ENCODE results near the gene ENPP1. TPM values are rescaled to one million over a fixed set of nuclear protein-coding genes. Genes with fewer than 3 reads are reported as not detected.

ENPP1 gene
- total RNA-seq, 2 experiments from 2014 or later, result 0.15 to 0.47 TPM

DNA sequence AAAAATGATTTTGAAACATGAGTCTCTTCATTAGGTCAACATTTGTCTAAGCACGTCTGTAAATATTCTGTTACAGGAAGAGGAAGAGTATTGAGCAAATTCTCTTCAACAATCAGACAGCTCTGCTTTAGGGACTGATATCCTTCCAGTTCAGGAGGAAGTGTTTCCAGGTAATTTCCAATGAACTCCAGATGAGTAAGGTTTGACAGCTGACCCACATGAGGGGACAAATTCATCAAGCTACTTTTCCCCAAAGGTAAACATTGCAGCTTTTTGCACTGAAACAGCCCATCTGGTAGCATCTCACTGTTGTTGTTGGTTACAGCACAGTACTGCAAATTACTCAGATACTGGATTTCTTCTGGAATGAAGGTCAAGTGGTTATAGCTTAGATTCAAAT is 18.1 kb downstream of the ENPP1 start:
- DNase-seq, result no peak
- CTCF ChIA-PET, result no interaction called here

DNA sequence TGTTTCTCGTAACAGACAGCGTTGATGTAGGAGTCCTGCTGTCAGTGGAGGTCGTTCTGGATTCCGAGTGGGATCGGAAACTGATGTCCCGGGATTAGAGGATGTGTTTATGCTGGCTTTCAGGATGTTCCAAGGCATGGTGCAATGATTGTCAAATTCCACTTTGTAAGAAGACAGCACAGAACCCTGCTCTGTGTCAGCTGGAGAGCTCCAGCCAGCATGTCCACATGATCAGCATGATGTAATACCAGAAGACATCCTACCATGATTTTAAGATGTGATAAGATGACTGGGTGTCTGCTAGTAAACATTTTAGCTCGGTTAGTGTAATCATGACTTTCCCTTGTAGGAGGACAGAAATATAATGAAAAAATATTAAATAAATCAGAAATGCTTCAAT is 20.3 kb downstream of the ENPP1 start:
- Mint-ChIP-seq H3K9me3 (ENCODE audit: low read depth) (no peaks in the 10 kb centered on the region), H3K36me3 (no peaks in the 10 kb centered on the region), H3K27me3 (peaks cover 21% of the 10 kb centered on the region), H3K4me1 (no peaks in the 10 kb centered on the region), H3K27ac (no peak overlapping the region), H3K4me3 (no peak overlapping the region)
- CTCF ChIA-PET, result no interaction called here
- DNase-seq, result no peak
- no peak for ATAC-seq

More for the DNA sequence above, 18.1 kb downstream of the ENPP1 start:
- H3K4me1 Mint-ChIP-seq, result no peaks in the 10 kb centered on the region
- no peaks in the 10 kb centered on the region for H3K9me3 Mint-ChIP-seq (ENCODE audit: low read depth)
- H3K27ac Mint-ChIP-seq, result no peak overlapping the region
- peaks cover 23% of the 10 kb centered on the region for H3K27me3 Mint-ChIP-seq
- no peak overlapping the region for H3K4me3 Mint-ChIP-seq
- no peak for ATAC-seq
- no peaks in the 10 kb centered on the region for H3K36me3 Mint-ChIP-seq

- DNase-seq, result no peak
These were observed 21.1 kb downstream of the ENPP1 start for GRCh38 chr6:131828951-131829350.

DNA sequence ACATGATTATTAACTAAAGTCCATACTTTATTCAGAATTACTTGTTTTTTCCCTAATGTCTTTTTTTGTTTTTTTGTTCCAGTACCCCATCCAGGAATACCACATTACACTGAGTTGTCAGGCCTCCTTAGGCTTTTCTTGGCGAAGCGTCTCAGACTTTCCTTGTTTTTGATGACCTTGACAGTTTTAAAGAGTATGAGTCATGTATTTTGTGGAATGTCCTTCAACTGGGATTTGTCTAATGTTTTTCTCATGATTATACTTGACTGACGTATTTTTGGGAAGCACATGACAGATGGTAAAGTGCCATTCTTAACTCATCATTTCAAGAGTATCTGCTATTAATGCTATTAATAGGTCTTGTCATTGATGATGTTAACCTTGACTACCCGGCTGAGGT is 23.6 kb downstream of the ENPP1 start:
- Mint-ChIP-seq H3K4me3 (no peak overlapping the region), H3K9me3 (ENCODE audit: low read depth) (no peaks in the 10 kb centered on the region), H3K27ac (no peak overlapping the region), H3K4me1 (no peaks in the 10 kb centered on the region), H3K27me3 (peaks cover 30% of the 10 kb centered on the region), H3K36me3 (no peaks in the 10 kb centered on the region)
- CTCF ChIA-PET, result no interaction called here
- ATAC-seq, result no peak
- no peak for DNase-seq

More at GRCh38 chr6:131828951-131829350, 21.1 kb downstream of the ENPP1 start:
- H3K4me1 Mint-ChIP-seq, result no peaks in the 10 kb centered on the region
- CTCF ChIA-PET, result no interaction called here
- H3K36me3 Mint-ChIP-seq, result no peaks in the 10 kb centered on the region
- H3K27me3 Mint-ChIP-seq, result peaks cover 28% of the 10 kb centered on the region
- no peaks in the 10 kb centered on the region for H3K9me3 Mint-ChIP-seq (ENCODE audit: low read depth)
- no peak overlapping the region for H3K27ac Mint-ChIP-seq
- no peak overlapping the region for H3K4me3 Mint-ChIP-seq
- ATAC-seq, result no peak

DNA sequence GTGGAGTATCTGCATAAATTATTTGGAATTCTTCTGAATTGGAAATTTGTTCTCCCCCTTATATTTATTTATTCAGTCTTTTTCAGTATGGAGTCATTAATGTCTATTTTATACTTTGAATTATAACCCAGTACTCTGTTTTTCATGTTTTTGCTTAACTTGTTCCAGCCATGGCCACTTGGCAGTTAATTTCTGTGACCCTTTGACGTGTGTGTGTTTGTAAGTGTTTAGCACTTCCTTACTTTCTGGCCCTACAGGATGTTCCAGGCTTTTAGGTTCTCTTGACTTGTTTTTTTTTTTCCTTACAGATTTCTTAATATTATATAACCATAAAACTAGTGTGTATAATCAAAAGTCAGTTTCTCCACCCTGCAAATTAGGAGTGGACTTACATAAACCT is 24.1 kb downstream of the ENPP1 start:
- no peak for ATAC-seq
- Mint-ChIP-seq H3K27me3 (peaks cover 33% of the 10 kb centered on the region), H3K4me3 (no peak overlapping the region), H3K36me3 (no peaks in the 10 kb centered on the region), H3K4me1 (no peaks in the 10 kb centered on the region), H3K9me3 (ENCODE audit: low read depth) (no peaks in the 10 kb centered on the region), H3K27ac (no peak overlapping the region)
- CTCF ChIA-PET, result no interaction called here
- no peak for DNase-seq

DNA sequence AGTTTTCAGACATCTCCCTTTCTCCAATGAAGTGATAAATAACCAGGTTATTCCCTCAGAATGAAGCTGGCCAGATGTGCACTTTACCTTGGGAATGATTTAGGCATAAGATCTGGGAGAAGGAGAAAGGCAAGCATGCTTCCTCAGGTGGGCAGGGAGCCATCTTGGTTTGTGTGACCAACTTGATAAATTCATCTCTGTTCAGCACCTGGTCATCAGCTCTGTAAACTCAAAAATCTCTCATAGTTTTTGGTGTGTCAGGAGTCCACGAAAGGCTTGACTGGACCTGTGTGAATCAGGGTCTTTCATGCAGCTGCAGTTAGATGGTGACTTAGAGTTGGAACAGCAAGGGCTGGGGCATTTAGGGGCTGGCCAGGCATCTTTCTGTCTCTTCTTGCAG is 24.5 kb downstream of the ENPP1 start:
- Mint-ChIP-seq H3K27ac (no peak overlapping the region), H3K4me3 (no peak overlapping the region), H3K4me1 (no peaks in the 10 kb centered on the region), H3K36me3 (no peaks in the 10 kb centered on the region), H3K9me3 (ENCODE audit: low read depth) (no peaks in the 10 kb centered on the region), H3K27me3 (peaks cover 33% of the 10 kb centered on the region)
- CTCF ChIA-PET, result no interaction called here
- ATAC-seq (no peak), DNase-seq (no peak)

DNA sequence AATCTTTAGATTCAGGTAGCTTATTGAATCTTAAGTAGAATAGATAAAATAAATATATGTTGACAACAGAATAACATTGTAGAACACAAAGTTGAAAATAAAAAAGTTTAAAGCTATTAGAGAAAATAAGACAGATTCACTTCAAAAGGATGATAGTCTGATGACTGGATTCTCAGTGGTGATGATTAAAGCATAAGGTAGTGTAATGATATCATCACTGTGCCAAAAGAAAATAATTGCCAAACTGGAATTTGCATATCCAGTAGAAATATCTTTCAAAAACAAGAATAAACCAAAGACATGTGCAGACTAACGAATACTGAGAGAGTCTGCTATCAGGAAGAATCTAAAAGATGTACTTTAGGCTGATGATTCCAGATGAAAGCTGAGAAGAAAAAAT is 30.2 kb downstream of the ENPP1 start:
- no peaks in the 10 kb centered on the region for H3K36me3 Mint-ChIP-seq

GRCh38 chr6:131839388-131839787 is 31.6 kb downstream of the ENPP1 start:
- CTCF ChIA-PET, result no interaction called here
- H3K27ac Mint-ChIP-seq, result no peak overlapping the region
- ATAC-seq, result no peak
- H3K4me3 Mint-ChIP-seq, result no peak overlapping the region
- H3K4me1 Mint-ChIP-seq, result no peaks in the 10 kb centered on the region
- no peak for DNase-seq
- H3K9me3 Mint-ChIP-seq (ENCODE audit: low read depth), result no peaks in the 10 kb centered on the region
- H3K27me3 Mint-ChIP-seq, result peaks cover 27% of the 10 kb centered on the region
- no peaks in the 10 kb centered on the region for H3K36me3 Mint-ChIP-seq

More for the DNA sequence above, 30.2 kb downstream of the ENPP1 start:
- Mint-ChIP-seq H3K27ac (no peak overlapping the region), H3K9me3 (ENCODE audit: low read depth) (no peaks in the 10 kb centered on the region), H3K27me3 (peaks cover 29% of the 10 kb centered on the region), H3K4me3 (no peak overlapping the region), H3K4me1 (no peaks in the 10 kb centered on the region)
- CTCF ChIA-PET, result no interaction called here
- DNase-seq, result no peak
- no peak for ATAC-seq

DNA sequence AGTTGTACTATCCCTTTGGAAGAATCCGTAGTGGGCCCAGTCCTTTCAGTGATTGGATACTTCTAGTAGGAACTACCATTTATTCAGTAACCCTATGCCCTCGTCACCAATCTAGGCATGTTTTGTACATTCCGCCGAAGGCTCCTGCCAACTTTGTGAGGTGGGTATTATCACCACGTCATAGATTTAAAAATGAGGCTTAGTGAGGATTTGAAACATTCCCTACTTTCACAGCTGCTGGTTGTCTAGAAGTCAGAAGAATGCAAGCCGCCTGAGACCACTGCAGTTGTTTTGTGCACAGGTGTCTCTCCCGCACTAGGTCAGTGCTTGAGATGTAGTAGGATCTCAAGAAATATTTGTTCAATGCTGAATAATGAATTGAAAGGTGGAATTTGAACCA is 32.6 kb downstream of the ENPP1 start:
- peaks cover 30% of the 10 kb centered on the region for H3K27me3 Mint-ChIP-seq
- no peaks in the 10 kb centered on the region for H3K36me3 Mint-ChIP-seq
- CTCF ChIA-PET, result no interaction called here
- DNase-seq (no peak), ATAC-seq (no peak)
- H3K4me3 Mint-ChIP-seq, result no peak overlapping the region
- H3K27ac Mint-ChIP-seq, result no peak overlapping the region
- H3K9me3 Mint-ChIP-seq (ENCODE audit: low read depth), result no peaks in the 10 kb centered on the region
- no peaks in the 10 kb centered on the region for H3K4me1 Mint-ChIP-seq

- ATAC-seq (no peak), DNase-seq (no peak)
- no peaks in the 10 kb centered on the region for H3K4me1 Mint-ChIP-seq
- no peaks in the 10 kb centered on the region for H3K36me3 Mint-ChIP-seq
- CTCF ChIA-PET, result no interaction called here
- no peak overlapping the region for H3K4me3 Mint-ChIP-seq
- peaks cover 30% of the 10 kb centered on the region for H3K27me3 Mint-ChIP-seq
- H3K9me3 Mint-ChIP-seq (ENCODE audit: low read depth), result no peaks in the 10 kb centered on the region
- H3K27ac Mint-ChIP-seq, result no peak overlapping the region
These were observed 33.2 kb downstream of the ENPP1 start for GRCh38 chr6:131840936-131841583.

GRCh38 chr6:131843768-131844167 is 35.9 kb downstream of the ENPP1 start:
- CTCF ChIA-PET, result no interaction called here
- H3K9me3 Mint-ChIP-seq (ENCODE audit: low read depth), result no peaks in the 10 kb centered on the region
- no peak overlapping the region for H3K4me3 Mint-ChIP-seq
- no peak overlapping the region for H3K27ac Mint-ChIP-seq
- DNase-seq (no peak), ATAC-seq (no peak)
- no peaks in the 10 kb centered on the region for H3K36me3 Mint-ChIP-seq
- H3K27me3 Mint-ChIP-seq, result peaks cover 32% of the 10 kb centered on the region
- no peaks in the 10 kb centered on the region for H3K4me1 Mint-ChIP-seq

GRCh38 chr6:131844243-131844841 is 36.5 kb downstream of the ENPP1 start:
- no peaks in the 10 kb centered on the region for H3K36me3 Mint-ChIP-seq
- no peak overlapping the region for H3K4me3 Mint-ChIP-seq
- DNase-seq, result no peak
- no peaks in the 10 kb centered on the region for H3K9me3 Mint-ChIP-seq (ENCODE audit: low read depth)
- H3K27ac Mint-ChIP-seq, result no peak overlapping the region
- CTCF ChIA-PET, result no interaction called here
- ATAC-seq, result no peak
- H3K4me1 Mint-ChIP-seq, result no peaks in the 10 kb centered on the region
- peaks cover 30% of the 10 kb centered on the region for H3K27me3 Mint-ChIP-seq

DNA sequence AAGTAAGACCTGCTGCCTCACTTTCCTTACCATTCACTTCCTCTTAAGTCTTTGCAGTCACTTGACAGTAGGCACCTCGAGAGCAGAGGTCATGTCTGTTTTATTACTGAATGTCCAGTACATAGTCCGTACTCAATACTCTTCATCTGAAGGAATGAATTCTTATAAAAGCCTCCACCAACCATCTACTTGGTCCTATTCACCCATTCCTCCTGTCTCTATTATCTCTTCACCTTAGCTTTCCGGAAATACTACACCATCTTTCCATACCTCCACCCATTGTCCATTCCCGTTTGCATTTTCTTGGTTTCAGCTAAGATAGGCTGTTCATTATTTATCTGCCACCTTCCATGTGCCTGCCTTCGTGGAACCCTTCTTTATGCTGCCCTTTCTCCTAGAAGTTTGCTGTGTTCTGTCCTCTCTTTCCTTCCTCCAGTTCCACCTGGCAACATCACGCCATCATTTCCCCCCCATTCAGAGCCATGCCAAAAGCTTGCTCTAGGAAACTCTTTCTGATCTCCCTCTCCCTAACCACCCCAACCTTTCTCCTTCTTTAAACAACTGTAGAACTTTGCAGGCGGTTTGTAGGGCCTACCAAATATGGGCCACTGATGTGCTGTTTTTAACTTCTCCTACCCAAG is 38.3 kb downstream of the ENPP1 start:
- no peak overlapping the region for H3K27ac Mint-ChIP-seq
- H3K9me3 Mint-ChIP-seq (ENCODE audit: low read depth), result no peaks in the 10 kb centered on the region
- CTCF ChIA-PET, result no interaction called here
- no peak for DNase-seq
- ATAC-seq, result no peak
- no peaks in the 10 kb centered on the region for H3K4me1 Mint-ChIP-seq
- no peaks in the 10 kb centered on the region for H3K36me3 Mint-ChIP-seq
- H3K27me3 Mint-ChIP-seq, result peaks cover 29% of the 10 kb centered on the region
- no peak overlapping the region for H3K4me3 Mint-ChIP-seq

GRCh38 chr6:131846905-131847304 is 39.1 kb downstream of the ENPP1 start:
- CTCF ChIA-PET, result no interaction called here
- ATAC-seq (no peak), DNase-seq (no peak)
- Mint-ChIP-seq H3K4me1 (no peaks in the 10 kb centered on the region), H3K27me3 (peaks cover 21% of the 10 kb centered on the region), H3K36me3 (no peaks in the 10 kb centered on the region), H3K4me3 (no peak overlapping the region), H3K9me3 (ENCODE audit: low read depth) (no peaks in the 10 kb centered on the region), H3K27ac (no peak overlapping the region)
